Stomach (tissue), 4 donors: ENCODE results near the gene ZNF462.

Experiments used
- POLR2A ChIP-seq, 4 donors: fragments of 450-650 bp; IDR thresholded peaks; one replicate each; pipeline ENCODE4 v1.6.1; 2016; ENCODE audit warnings: antibody characterized with exemption in 4 of 4, control low read depth in 2 of 4, mild to moderate bottlenecking in 1 of 4, moderate library complexity in 1 of 4
- POLR2AphosphoS5 ChIP-seq, 3 donors: sonication (generic); formaldehyde crosslinking; IDR thresholded peaks; one replicate each; pipeline ENCODE4 v1.6.1; 2016; ENCODE audit warnings: antibody characterized with exemption in 3 of 3

GRCh38 chr9:107008011-107008410, 145.0 kb downstream of the ZNF462 start:
- TF ChIP-seq POLR2AphosphoS5 (IDR thresholded peaks at IDR 0.05) (no peak), POLR2A (IDR thresholded peaks at IDR 0.05) (no peak)
